ENCODE results near the gene BCAS1. TPM values are rescaled to one million over a fixed set of nuclear protein-coding genes. Genes with fewer than 3 reads are reported as not detected.
"Not testable (repeated sequence)": the region's sequence is repeated elsewhere in the genome, so short reads cannot be mapped to it uniquely, and the experiment has no call there.

The BCAS1 gene
- total RNA-seq, 1 donor from 2014 or later, result 10.7 TPM

- H3K9me3 Mint-ChIP-seq, result no peaks in the 10 kb centered on the region
- DNase-seq (ENCODE audit: extremely low spot score, unreplicated experiment), result no peak
- no peak overlapping the region for H3K4me3 Mint-ChIP-seq
- no peaks in the 10 kb centered on the region for H3K27me3 Mint-ChIP-seq
- H3K36me3 Mint-ChIP-seq, result no peaks in the 10 kb centered on the region
- no peak for TF ChIP-seq CTCF (conservative IDR thresholded peaks at IDR 0.05)
- peaks cover 36% of the 10 kb centered on the region for H3K4me1 Mint-ChIP-seq (ENCODE audit: unreplicated experiment)
- no peak overlapping the region for H3K27ac Mint-ChIP-seq
These were observed 132.4 kb downstream of the BCAS1 start for GRCh38 chr20:53937929-53938367.

DNA sequence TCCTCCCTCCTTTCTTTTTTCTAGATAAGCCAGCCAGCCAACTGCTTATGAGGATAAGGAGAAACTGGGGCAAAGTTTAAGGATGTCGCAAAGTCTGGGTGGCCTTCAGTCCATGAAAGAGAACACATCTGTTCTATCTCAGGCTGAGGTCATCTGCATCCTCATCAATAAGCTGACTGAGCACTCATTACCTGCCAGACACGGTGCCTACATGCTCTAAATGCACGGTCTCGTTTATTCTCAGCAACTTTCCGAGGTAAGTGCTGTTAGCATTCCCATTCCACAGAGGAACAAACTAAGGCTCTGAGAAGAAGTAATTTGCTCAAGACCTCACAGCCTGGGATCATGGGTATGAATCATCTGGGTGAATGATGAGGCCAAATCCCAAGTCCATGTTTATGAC is 133.1 kb downstream of the BCAS1 start:
- Mint-ChIP-seq H3K9me3 (no peaks in the 10 kb centered on the region), H3K4me1 (ENCODE audit: unreplicated experiment) (peaks cover 36% of the 10 kb centered on the region), H3K27me3 (no peaks in the 10 kb centered on the region), H3K36me3 (no peaks in the 10 kb centered on the region), H3K27ac (no peak overlapping the region), H3K4me3 (no peak overlapping the region)
- no peak for TF ChIP-seq CTCF (conservative IDR thresholded peaks at IDR 0.05)
- no peak for DNase-seq (ENCODE audit: extremely low spot score, unreplicated experiment)

- no peak for TF ChIP-seq CTCF (conservative IDR thresholded peaks at IDR 0.05)
- Mint-ChIP-seq H3K36me3 (no peaks in the 10 kb centered on the region), H3K27me3 (no peaks in the 10 kb centered on the region), H3K27ac (no peak overlapping the region), H3K4me1 (ENCODE audit: unreplicated experiment) (peaks cover 24% of the 10 kb centered on the region), H3K9me3 (no peaks in the 10 kb centered on the region), H3K4me3 (no peak overlapping the region)
- no peak for DNase-seq (ENCODE audit: extremely low spot score, unreplicated experiment)
These were observed 134.9 kb downstream of the BCAS1 start for GRCh38 chr20:53935344-53936084.

DNA sequence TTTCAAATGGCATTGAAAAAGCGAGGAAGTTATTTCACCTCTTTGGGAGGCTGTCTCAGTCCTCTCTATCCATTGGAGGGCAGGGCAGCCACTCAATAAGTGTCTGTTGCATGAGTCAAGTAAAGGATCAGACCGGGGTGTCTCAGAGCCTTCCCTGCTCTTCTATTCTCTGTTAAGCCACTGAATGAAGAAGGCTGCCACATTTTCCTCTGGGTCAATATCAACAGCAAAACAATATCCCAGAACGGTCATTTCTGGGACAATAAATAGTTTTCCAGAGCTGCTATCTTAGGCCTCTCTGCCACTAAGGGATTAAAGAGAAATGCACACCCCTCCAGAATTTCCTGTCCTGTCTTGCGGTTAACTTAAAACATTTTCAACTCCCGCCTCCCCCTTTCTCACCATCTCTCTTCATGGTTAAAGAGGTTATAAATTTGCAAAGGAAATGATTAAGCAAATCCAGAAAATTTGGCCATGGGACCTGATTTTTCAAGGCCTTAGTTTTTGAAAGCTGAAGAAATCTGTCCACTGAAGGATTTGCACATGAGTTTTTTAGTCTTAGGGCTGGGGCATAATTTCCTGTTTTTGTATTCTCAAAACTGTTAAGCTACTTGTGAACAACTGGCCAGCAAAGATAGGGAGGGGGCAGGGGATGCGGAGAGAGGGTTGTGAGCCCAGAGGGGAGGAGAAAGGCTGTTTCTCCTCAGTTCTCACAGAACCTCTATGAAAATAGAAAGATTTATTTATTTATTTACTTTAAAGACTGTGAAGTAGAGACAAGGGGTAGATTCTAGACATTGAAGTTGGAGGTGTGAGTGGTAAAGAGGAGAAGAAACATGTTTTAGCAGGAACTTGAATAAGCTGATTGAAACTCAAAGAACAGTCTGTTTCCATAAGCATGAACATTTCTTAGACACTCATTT is 135.7 kb downstream of the BCAS1 start:
- TF ChIP-seq CTCF (conservative IDR thresholded peaks at IDR 0.05), result no peak
- DNase-seq (ENCODE audit: extremely low spot score, unreplicated experiment), result no peak
- Mint-ChIP-seq H3K4me3 (no peak overlapping the region), H3K9me3 (no peaks in the 10 kb centered on the region), H3K36me3 (no peaks in the 10 kb centered on the region), H3K27ac (no peak overlapping the region), H3K27me3 (no peaks in the 10 kb centered on the region), H3K4me1 (ENCODE audit: unreplicated experiment) (peaks cover 16% of the 10 kb centered on the region)

DNA sequence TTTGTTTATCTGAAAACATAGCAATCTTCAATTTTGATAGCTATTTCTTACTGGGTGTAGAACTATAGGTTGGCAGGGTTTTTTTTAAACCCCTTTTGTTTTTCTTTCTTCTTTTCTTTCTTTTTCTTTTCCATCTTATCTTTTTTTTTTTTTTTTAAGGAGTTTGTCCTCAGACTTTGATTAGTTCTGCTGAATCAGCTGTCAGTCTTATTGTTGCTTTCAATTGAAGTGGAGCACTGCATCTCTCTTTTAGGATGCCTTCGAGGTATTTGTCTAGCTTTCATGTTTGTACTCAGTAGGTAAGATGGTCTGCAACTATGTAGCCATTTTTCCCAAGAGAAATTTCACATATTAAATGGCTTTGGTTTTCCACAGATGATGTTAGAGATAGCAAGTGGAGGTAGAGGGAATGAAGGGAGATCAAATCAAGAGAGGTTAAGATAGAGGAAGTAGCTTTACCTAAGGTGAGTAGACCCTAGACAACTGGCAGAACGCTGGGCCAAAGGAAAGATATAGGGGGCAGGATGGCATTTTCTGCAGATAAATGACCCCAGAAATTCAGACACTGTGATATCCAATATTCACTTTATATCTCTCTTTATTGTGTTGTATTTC is 137.1 kb downstream of the BCAS1 start:
- Mint-ChIP-seq H3K36me3 (no peaks in the 10 kb centered on the region), H3K27ac (no peak overlapping the region), H3K27me3 (no peaks in the 10 kb centered on the region), H3K4me3 (no peak overlapping the region), H3K9me3 (no peaks in the 10 kb centered on the region), H3K4me1 (ENCODE audit: unreplicated experiment) (peaks cover 11% of the 10 kb centered on the region)
- TF ChIP-seq CTCF (conservative IDR thresholded peaks at IDR 0.05), result no peak
- no peak for DNase-seq (ENCODE audit: extremely low spot score, unreplicated experiment)

- H3K27ac Mint-ChIP-seq; H3K27me3 Mint-ChIP-seq; DNase-seq (ENCODE audit: extremely low spot score, unreplicated experiment); H3K36me3 Mint-ChIP-seq; H3K9me3 Mint-ChIP-seq; H3K4me3 Mint-ChIP-seq: not testable (repeated sequence)
- H3K4me1 Mint-ChIP-seq (ENCODE audit: unreplicated experiment), result peaks cover 11% of the 10 kb centered on the region
These were observed 137.7 kb downstream of the BCAS1 start for GRCh38 chr20:53932655-53933192.
